Right lobe of liver (tissue), 6 donors: ENCODE data around the gene ALDH7A1. TPM values are rescaled to one million over a fixed set of nuclear protein-coding genes. Genes with fewer than 3 reads are reported as not detected.
A peak's percentile ranks its signal among the peaks of the same experiment; 100 is the strongest.

Experiments
- ATAC-seq, 4 donors: fragments of 200-7000 bp; cut with Tn5 transposase; one replicate each; pipeline ENCODE4 v1.9.1; 2020; ENCODE audit warnings: mild to moderate bottlenecking in 4 of 4, moderate library complexity in 4 of 4
- DNase-seq, 3 donors: peaks; one replicate each; pipeline ENCODE4 v3.0.0-alpha.2; 2020
- H3K27ac ChIP-seq, 3 donors: fragments of 200-600 bp; one replicate each; pipeline ENCODE4 v1.8.0; 2022
- H3K27me3 ChIP-seq, 2 donors: fragments of 200-600 bp; one replicate each; pipeline ENCODE4 v1.8.0; 2022
- H3K36me3 ChIP-seq, 4 donors: fragments of 200-600 bp; sonication (generic) in 1 of 4; one replicate each; pipeline versions ENCODE4 v1.5.1 to v1.8.0; 2017 to 2022; ENCODE audit warnings: control low read depth in 1 of 4
- H3K4me1 ChIP-seq, 4 donors: fragments of 200-600 bp; sonication (generic) in 1 of 4; one replicate each; pipeline versions ENCODE4 v1.5.1 to v1.8.0; 2017 to 2022; ENCODE audit warnings: control low read depth in 1 of 4
- H3K4me3 ChIP-seq, 3 donors: fragments of 200-600 bp; one replicate each; pipeline ENCODE4 v1.8.0; 2022
- H3K9me3 ChIP-seq, 4 donors: fragments of 200-600 bp; sonication (generic) in 1 of 4; one replicate each; pipeline versions ENCODE4 v1.5.1 to v1.8.0; 2017 to 2022; ENCODE audit warnings: control low read depth in 1 of 4
- POLR2A ChIP-seq: fragments of 450-650 bp; IDR thresholded peaks from one replicate; pipeline ENCODE4 v1.6.1; 2017; ENCODE audit warnings: antibody characterized with exemption, mild to moderate bottlenecking
- WGBS: methylation state at CpG from one replicate; pipeline ENCODE4 v1.1.6; 2018; ENCODE audit warnings: low coverage, low lambda C conversion rate; ENCODE audit not compliant: insufficient coverage; ENCODE audit errors: missing lambda C conversion rate; 5-methylcytosine and 5-hydroxymethylcytosine counted together
- intact Hi-C, 2 donors: fragments of 100-400 bp; cut with DNase I; formaldehyde crosslinking; loops; one replicate each; pipeline versions ENCODE4 v1.11.2 to v1.14.1; 2022
- total RNA-seq, 6 experiments: library from RNA; depleted of rRNA in 2 of 6; stranded (reverse); fragments of >200 nt in 2 of 6; fragmentation: NEBNext Ultra II Directional in 3 of 6; extraction: Animal tissue kit (Norgen Biotek cat#: 25700) in 3 of 6; gene quantifications; one replicate each; pipeline versions ENCODE4 v1.1.0 to v1.2.4, GENCODE V29; 2016 to 2023
- TF ChIP-seq, protein P1 (sequence below), 4 donors: fragments of 200-600 bp in 3 of 4; fragments of 450-650 bp in 1 of 4; IDR thresholded peaks; one replicate each; pipeline versions ENCODE4 v1.5.1 to v1.8.0; 2016 to 2022; ENCODE audit warnings: antibody characterized with exemption in 4 of 4, mild to moderate bottlenecking in 2 of 4
- donor health status: DM: no; HTN: yes; CAD: no.
- donor health status: DM: no; HTN: no; CAD: no.
- donor health status: DM: no; HTN: no; CAD: no.
- donor health status: DM: no; HTN: yes; CAD: no.
- donor health status: DM: no; HTN: yes; CAD: no.

ALDH7A1 gene
- total RNA-seq, 6 experiments from 2014 or later: 23.0 to 142 (median 96.7) TPM

DNA sequence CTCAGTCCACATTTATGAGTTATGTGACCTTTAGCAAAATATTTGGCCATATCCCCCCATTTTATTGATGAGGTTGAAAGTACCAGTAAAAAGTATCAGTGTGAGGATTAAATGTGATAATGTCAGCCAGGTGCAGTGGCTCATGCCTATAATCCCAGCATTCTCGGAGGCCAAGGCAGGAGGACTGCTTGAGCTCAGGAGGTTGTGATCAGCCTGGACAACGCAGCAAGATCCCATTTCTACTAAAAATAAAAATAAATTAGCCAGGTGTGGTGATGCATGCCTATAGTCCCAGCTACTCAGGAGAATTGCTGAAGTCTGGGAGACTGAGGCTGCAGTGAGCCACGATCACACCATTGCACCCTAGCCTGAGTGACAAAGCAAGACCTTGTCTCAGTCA, 100.6 kb downstream of the ALDH7A1 start:
- TF ChIP-seq, protein P1, sequence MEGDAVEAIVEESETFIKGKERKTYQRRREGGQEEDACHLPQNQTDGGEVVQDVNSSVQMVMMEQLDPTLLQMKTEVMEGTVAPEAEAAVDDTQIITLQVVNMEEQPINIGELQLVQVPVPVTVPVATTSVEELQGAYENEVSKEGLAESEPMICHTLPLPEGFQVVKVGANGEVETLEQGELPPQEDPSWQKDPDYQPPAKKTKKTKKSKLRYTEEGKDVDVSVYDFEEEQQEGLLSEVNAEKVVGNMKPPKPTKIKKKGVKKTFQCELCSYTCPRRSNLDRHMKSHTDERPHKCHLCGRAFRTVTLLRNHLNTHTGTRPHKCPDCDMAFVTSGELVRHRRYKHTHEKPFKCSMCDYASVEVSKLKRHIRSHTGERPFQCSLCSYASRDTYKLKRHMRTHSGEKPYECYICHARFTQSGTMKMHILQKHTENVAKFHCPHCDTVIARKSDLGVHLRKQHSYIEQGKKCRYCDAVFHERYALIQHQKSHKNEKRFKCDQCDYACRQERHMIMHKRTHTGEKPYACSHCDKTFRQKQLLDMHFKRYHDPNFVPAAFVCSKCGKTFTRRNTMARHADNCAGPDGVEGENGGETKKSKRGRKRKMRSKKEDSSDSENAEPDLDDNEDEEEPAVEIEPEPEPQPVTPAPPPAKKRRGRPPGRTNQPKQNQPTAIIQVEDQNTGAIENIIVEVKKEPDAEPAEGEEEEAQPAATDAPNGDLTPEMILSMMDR (IDR thresholded peaks at IDR 0.05): no peak
- TF ChIP-seq POLR2A: no peak
- Histone ChIP-seq H3K4me1 (no peaks in the 10 kb centered on the region), H3K27me3 (no peaks in the 10 kb centered on the region), H3K9me3 (no peaks in the 10 kb centered on the region), H3K27ac (no peak overlapping the region), H3K36me3 (peaks cover 0 to 27% (median 11%) of the 10 kb centered on the region in 4 donors), H3K4me3 (no peak overlapping the region)
- DNase-seq (no peak), ATAC-seq (no peak)
- WGBS: 100% methylated on average over 2 of the region's 3 CpGs
- intact Hi-C loops: no loop called here

DNA sequence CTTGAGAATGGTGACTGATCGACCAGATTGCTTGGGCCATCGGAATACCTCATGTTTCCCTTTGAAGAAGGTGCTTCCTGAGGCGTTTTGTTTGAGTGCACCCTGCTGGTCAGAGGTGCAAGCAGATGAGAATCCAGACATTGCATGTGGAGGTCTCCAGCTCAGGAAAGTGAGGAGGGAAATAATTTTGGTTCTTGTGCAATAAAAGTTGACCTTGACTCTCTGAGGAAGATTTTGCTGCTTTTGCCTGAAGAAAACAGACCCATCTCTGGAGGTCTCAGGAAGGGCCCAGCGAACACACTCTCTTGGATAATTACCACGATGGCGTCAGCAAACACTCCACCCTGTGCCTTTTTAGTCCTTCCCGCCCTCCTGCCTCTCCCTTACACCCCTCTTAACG, 102.1 kb downstream of the ALDH7A1 start:
- ATAC-seq (peak in 2 of 4 donors; percentile 43 to 56), DNase-seq (no peak)
- Histone ChIP-seq H3K9me3 (no peaks in the 10 kb centered on the region), H3K36me3 (peaks cover 0 to 42% (median 19%) of the 10 kb centered on the region in 4 donors), H3K4me3 (no peak overlapping the region), H3K4me1 (no peaks in the 10 kb centered on the region), H3K27me3 (no peaks in the 10 kb centered on the region), H3K27ac (no peak overlapping the region)
- intact Hi-C loops: no loop called here
- 77% methylated on average over 8 of the region's 8 CpGs for WGBS
- TF ChIP-seq, protein P1 (IDR thresholded peaks at IDR 0.05): peak; percentile 10 to 27 (median 20)
- no peak for TF ChIP-seq POLR2A

DNA sequence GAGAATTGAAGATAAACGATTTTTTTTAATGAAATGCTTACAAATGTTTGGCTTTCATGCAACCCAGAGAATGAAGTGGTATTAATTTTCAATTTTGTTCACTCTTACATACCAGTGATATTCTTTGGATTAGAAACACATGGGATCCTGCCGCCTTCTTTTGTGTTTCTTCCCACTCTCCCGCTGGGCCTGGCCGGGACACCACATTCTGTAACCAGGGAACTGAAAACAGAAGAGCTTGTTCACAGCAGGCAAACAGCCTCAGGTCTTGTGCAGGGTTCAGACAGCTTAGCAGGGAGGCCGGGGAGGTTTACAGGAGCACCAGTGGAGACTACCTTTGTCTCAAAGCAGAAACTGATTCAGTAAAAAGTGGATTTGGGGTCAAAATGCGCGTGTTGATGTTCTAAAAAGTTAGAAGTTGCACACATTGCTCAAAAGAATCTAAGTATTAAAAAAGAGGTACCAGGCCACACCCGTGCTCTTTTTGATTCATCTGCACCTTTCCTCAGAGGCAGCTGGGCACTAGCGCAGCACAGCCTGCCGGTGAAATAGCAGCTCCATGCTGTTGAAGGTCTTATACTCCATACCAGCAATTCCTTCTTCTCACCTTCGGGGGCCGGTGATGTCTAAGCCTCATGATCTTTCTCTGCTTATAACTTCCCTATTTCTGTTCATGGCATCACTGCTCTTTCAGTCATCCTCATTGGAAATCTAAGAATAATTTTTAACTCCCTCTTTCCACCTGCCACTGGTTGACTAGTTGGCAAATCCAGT, 104.7 kb downstream of the ALDH7A1 start:
- Histone ChIP-seq H3K36me3 (peaks cover 0 to 68% (median 35%) of the 10 kb centered on the region in 4 donors), H3K4me3 (no peak overlapping the region), H3K9me3 (no peaks in the 10 kb centered on the region), H3K27me3 (no peaks in the 10 kb centered on the region), H3K4me1 (no peaks in the 10 kb centered on the region), H3K27ac (no peak overlapping the region)
- WGBS: 80% methylated on average over 12 of the region's 12 CpGs
- intact Hi-C loops: no loop called here
- no peak for ATAC-seq
- no peak for DNase-seq
- TF ChIP-seq, protein P1 (IDR thresholded peaks at IDR 0.05): no peak
- no peak for TF ChIP-seq POLR2A

DNA sequence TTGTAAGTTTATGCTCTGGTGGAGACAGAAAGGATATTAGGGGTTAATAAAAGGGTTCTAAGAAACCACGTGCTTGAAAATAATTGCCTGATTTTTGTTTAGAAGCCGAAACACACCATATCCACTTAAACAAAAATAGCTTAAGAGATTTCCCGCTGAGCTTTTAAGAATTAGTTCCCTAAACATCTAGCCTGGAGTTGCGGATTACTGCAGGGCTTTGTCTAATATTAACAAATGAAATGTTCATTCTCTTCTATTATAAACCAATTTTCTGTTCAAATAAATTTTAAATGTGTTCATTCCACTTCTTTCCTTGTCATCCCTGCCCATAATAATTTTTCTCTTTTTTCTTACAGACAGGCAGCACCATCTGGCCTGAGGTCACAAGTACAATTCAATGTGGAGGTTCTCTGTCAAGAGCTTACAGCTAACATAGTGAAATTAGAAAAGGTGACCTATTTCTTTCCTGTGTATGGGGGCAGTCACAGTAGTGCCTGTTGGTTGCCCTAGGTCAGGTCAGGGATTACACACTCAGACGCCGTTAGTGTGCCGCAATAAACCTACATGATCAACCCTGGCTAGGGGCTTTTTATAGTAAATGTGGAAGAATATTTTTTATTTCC, 106.5 kb downstream of the ALDH7A1 start:
- DNase-seq: no peak
- H3K36me3 ChIP-seq: peaks cover 0 to 83% (median 45%) of the 10 kb centered on the region in 4 donors
- H3K9me3 ChIP-seq: no peaks in the 10 kb centered on the region
- WGBS: 67% methylated on average over 7 of the region's 7 CpGs
- no peak for TF ChIP-seq POLR2A
- TF ChIP-seq, protein P1 (IDR thresholded peaks at IDR 0.05): no peak
- peak in 1 of 4 donors; percentile 16 for ATAC-seq
- H3K27ac ChIP-seq: no peak overlapping the region
- no peaks in the 10 kb centered on the region for H3K4me1 ChIP-seq
- no peak overlapping the region for H3K4me3 ChIP-seq
- intact Hi-C loops: no loop called here
- no peaks in the 10 kb centered on the region for H3K27me3 ChIP-seq
